SH-SY5Y (cell line): ENCODE data around the gene PHACTR1.

ENCODE experiments used
- GATA2 ChIP-seq: IDR thresholded peaks from 2 replicates; pipeline ENCODE4 v1.6.1; 2011; ENCODE audit warnings: mild to moderate bottlenecking, low read depth, low read length
- GATA3 ChIP-seq: IDR thresholded peaks from 2 replicates; pipeline ENCODE4 v1.6.1; 2011; ENCODE audit warnings: low read depth, mild to moderate bottlenecking, low read length, moderate library complexity

Gene PHACTR1

DNA sequence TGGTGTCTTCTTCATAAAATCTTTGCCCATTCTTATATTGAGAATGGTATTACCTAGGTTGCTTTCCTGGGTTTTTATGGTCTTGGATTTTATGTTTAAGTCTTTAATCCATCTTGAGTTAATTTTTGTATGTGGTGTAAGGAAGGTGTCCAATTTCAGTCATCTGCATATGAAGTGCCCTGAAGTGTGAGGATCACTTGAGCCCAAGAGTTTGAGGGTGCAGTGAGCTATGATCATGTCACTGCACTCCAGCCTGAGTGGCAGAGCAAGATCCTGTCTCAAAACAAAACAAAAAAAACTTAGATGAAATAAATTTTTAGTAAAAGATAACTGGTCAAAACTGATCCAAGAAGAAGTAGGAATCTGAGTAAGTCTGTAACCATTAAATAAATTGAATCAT, 396.4 kb downstream of the PHACTR1 start:
- no peak for TF ChIP-seq GATA2

DNA sequence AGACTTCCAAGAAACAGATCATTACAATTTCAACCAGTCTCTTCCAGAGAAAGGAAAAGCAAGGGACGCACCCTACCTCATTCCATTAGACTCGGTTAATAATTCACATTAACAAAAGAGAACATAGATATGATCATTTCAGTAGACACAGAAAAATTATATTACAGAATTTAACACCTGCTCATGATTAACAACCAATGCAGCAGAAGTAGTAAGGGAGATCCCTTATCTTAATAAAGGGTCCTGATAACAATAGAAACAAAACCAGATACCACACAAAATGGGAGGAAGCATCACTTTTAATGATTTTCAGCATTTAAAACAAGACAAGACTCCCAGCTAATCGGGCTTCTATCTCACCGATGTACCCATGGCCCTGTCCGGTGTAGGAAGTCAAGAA, 396.8 kb downstream of the PHACTR1 start:
- TF ChIP-seq GATA3 (peak; percentile 91), GATA2 (peak; percentile 70; the same call in 1 of the 2 replicates)

DNA sequence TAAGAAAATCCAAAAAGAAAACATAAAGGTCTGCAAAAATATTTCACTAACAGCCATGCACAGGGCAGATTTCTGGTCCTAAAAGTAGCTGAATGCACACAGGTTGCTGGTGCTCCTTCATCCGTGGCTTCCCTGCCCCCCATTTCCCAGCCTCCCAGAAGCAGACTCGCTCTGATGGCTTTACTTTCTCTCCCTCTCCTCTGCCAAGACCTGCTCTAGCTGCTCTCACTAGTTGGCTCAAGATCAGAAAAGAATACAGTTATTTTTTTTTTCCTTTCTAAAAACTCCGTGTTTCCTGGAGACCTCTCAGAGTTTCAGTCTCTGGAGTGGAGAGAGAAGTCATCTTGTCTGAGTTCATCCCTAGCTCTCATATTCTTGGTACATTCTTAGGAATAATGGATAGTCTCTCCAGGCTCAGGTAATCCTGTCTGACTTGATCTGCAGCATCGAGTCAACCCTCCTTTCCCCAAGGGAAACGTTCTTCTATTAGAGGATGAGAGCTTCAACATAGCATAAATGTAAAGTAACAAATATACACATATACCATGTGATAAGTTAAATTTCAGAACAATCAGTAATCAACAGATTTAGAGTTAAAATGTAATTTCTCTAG, 397.5 kb downstream of the PHACTR1 start:
- TF ChIP-seq GATA2 (no peak), GATA3 (no peak)

DNA sequence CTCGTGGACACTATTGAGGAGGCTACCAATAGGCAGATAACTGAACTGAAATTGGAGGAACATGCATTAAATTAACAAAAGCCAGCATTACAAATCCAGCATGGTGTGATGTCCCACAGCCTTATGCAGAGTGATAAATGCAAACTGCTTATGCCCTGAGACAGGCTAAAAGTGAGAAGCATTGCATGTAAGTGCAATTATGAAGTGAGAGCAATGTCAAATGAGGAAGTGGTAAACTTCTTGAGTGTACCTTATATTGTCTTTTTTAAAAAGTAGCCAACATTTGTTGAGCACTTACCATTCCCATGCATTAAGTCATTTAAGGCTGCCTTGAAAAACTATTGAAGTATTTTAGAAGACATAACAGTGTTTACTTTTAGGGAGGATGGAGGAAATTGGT, 399.6 kb downstream of the PHACTR1 start:
- TF ChIP-seq GATA3 (no peak), GATA2 (no peak)

DNA sequence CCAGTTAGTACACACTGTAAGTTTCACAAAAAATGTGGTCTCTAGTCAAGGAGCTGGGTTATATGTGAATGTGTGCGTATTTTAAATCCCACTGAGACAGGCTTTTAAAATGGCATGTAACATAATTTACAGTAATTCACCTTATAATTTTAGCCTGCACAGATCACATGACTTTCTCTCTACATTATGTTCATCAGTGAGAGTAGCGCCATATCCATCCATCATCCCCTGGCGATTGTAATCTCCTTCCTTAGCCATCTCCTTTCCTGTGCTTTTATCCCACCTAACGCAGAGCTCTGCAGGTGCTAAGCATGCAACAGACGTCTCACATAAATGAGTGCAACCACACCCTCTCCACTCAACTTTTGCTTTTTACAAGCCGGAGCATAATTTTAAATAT, 401.0 kb downstream of the PHACTR1 start:
- TF ChIP-seq GATA3 (no peak), GATA2 (no peak)

DNA sequence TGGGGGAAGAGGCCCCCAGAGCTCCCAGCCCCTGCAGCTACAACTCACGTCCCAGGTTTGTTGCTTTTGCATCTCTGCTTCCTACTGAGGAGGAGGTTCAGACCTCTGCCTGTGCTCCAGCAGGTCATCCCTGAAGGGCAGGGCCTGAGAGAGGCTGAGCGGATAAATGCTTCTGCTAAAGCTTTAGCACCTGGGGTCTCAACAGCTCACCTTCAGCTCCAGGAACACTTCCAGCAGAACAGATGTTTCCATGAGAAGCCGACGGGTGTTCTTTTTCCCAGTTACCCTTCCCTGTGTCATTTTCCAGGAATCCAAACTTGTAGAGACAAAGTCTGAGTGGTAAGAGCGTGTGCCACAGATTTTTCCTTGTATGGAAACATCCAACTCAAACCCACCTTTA, 403.0 kb downstream of the PHACTR1 start:
- TF ChIP-seq GATA3 (no peak), GATA2 (no peak)

DNA sequence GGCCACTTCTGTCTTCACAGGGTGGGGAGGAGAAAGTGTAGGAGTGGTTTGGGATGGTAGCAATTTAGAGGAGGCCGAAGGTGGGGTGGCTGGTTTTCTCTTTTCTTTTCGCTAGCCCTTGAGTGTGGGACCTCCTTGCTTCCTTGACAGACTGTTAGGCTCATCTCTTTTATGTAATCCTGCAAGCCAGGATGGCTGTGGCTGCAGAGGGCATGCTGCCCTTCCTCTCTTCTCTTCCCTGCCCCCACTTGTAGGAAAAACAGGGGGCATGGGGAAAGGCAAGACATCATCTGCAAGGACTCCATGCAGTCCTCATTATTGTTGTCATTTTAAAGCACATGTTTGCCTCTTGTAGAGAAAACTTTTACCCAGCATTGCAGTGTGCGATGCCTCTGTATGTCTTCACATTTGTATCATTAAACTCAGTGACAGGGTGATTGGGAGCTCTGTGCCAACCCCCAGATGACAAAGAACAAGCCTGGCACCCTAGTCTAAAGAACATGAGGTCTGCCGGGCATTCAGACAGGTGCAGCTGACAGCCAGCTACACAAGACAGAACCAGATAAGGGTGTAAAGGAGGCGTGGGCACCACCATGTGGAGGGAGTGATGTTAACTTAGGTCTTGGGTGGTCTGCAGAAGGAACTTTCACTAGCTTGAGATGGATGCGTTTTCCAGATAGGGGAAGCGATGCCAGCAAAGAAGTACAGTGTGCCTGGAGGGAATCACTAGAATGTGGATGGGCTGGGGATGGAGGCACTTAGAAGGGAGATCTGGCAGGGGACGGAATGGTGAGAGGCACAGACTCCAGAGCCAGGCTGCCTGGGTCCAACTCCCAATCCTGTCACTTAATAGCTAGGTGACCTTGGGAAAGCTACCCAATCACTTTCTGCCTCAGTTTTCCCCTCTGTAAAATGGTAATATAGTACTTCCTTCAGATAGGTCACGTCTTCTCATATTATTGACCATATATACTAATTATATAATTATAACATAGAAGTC, 404.2 kb downstream of the PHACTR1 start:
- TF ChIP-seq GATA3 (no peak), GATA2 (no peak)

DNA sequence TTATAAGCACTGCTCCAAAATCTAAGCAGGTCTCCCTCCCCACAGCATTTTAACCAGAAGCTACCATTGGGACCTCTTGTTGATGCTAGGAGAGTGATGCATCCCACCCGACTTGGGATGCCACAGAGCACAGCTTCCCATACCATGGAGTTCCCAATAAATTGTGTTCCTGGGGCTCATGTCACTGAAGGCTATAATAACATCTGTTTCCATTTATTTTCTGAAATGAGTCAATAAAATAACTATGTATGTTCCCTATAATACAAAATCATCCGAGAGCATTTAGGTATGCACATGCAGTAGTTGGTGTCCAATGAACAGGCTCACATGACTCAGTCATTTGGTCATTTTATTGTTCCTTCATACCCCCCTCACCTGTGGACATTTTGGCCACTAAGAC, 407.6 kb downstream of the PHACTR1 start:
- TF ChIP-seq GATA2 (no peak), GATA3 (no peak)

DNA sequence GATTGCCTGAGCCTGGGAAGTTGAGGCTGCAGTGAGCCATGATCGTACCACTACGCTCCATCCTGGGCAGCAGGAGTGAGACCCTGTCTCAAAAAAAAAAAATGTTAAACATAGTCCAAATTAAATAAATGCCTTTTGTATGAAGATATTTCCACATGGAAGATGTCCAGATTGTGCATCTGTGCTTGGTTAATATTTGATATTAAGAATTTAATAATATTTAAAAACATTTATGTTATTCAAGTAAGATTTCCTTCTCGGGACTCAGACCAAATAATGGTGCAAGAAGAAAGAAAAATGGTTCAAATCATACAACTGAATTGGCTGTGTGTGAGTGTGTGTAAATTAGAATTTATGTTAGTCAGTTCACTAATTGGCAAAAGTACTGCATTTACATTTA, 409.3 kb downstream of the PHACTR1 start:
- TF ChIP-seq GATA2 = no peak

DNA sequence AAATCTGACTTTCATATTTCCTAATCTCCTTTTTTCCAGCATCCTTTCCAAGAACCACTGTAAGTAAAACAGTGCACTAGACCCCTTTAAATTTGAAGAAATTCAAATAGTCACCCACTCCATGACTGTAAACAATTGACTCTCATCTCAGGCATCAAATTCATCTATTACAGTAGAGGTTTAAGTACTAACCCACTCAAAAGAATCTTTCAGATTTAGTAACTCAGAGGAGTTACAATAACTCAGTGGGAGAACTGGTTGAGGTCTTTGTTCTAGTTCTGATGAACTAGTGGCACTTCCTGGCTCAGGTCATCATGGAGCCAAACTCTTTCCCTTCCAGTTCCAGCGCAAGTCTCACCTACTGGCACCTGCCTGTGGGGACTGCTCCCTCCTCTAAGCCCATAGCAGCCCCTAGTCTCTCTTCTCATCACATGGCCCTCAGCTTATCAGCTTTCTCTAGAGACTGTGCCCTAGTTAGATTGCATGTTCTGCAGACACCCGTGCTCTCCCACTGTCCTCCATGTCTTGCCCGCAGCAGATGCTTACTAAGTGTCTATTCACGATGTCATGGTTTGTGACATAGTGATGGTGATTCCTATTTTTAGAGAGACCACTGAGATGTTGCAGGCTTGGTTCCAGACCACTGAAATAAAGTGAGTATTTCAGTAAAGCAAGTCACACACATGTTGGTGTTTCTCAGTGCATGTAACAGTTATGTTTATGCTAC, 415.5 kb downstream of the PHACTR1 start:
- TF ChIP-seq GATA2 = no peak
- TF ChIP-seq GATA3 = no peak

DNA sequence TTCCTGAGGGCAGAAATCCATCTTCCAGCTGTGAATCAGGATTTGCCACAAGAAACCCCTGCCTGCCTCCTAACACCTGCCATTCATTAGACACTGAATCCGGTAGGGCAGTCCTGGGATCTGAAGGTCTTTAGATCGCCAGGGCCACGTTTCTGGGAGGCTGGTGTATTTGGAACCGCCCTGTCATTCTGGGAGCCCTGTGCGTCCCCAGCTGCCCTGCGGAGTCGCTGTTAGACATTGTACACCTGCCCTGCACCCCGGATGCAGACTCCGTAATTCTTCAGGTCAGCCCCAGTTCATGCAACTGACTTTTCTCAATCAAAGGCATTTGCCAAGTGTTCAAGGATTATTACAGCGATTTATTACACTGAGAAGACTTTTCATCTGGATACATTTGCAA, 418.6 kb downstream of the PHACTR1 start:
- no peak for TF ChIP-seq GATA3
- TF ChIP-seq GATA2 = no peak

DNA sequence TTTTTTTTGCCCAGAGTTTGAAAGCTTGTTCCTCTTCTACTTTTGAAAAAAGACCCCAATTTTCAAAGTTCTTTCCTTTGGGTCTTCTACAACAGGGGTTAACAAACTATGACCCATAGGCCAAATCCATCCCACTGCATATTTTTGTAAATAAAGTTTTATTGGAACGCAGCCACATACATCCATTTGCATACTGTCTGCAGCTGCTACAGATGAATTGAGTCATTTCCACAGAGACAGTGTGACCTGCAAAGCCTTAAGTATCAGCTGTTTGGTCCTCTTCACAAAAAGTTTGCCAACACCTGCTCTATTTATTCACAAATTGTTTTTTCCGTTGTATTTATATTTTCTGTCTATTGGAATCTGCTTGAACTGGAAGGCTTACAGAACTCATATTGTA, 422.6 kb downstream of the PHACTR1 start:
- TF ChIP-seq GATA2 (no peak), GATA3 (no peak)

DNA sequence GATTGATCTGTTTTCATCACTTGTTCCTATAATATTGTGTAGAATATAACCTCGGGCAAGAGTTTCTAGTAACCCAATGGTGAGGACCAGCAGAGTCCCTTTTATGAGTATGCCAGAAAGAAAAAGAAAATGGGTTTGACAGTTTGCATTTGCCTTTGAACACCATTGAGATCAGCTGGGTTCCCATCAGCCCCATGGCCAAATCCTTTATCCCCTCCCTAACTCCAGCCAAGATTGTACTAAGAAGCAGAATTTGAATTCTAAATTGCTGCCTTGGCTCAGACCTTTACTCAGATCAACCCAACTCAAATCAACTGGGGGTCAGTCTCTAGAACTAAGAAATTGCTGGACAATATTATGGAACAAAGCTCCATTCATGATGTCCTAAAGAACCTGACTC, 424.4 kb downstream of the PHACTR1 start:
- TF ChIP-seq GATA3 (no peak), GATA2 (no peak)

DNA sequence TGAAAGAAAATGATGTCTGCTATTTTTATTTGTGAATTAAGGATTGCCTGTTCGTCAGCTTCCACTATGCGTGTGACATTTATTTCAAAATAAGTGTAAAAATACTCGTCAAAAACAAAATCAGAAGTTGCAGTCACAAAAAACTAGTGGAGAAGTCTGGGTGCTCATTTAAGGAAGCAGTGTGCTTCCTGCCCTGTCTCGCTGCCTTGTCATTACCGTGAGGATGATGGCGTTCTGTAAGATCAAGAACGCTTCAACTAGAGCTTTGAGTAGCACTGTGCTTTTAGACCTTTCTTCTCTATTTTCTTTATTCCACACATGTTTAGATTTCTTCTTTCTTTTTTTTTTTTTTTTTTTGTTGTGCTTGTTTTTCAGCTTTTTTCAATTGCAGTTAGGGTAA, 424.8 kb downstream of the PHACTR1 start:
- TF ChIP-seq GATA2 = no peak
- TF ChIP-seq GATA3 = no peak
